Measurements from ENCODE around the gene HSDL1. TPM values are rescaled to one million over a fixed set of nuclear protein-coding genes. Genes with fewer than 3 reads are reported as not detected.

HSDL1 gene
- polyA plus RNA-seq, 1 donor from 2014 or later: 217 TPM

- Histone ChIP-seq H3K9me3 (ENCODE audit: low read length) (no peaks in the 10 kb centered on the region), H3K36me3 (ENCODE audit: insufficient read depth, low read length) (peaks cover 5% of the 10 kb centered on the region), H3K9ac (ENCODE audit: low read length) (no peak overlapping the region), H2AFZ (ENCODE audit: low read depth, low read length) (no peak overlapping the region), H3F3A (ENCODE audit: insufficient read depth, low read length, poor library complexity, severe bottlenecking) (no peaks in the 10 kb centered on the region), H3K4me3 (ENCODE audit: low read length) (no peak overlapping the region), H4K20me1 (ENCODE audit: insufficient read depth) (no peaks in the 10 kb centered on the region), H3K9me2 (ENCODE audit: insufficient read depth, low read length) (no peaks in the 10 kb centered on the region), H3K79me2 (replicated peaks; ENCODE audit: insufficient read depth, low read length) (peaks cover 69% of the 10 kb centered on the region), H3K27me3 (ENCODE audit: insufficient read depth, low read depth, low read length) (no peaks in the 10 kb centered on the region), H3K4me2 (ENCODE audit: low read length) (no peak overlapping the region), H3K27ac (ENCODE audit: low read length) (no peak overlapping the region)
- TF ChIP-seq TAF1 (IDR thresholded peaks at IDR 0.05; ENCODE audit: low read depth) (no peak), EP300 (conservative IDR thresholded peaks at IDR 0.05; ENCODE audit: poor library complexity, severe bottlenecking) (no peak), SMC3 (conservative IDR thresholded peaks at IDR 0.05; ENCODE audit: poor library complexity) (no peak), MXI1 (conservative IDR thresholded peaks at IDR 0.05; ENCODE audit: poor library complexity, severe bottlenecking) (no peak), EZH2 (IDR thresholded peaks at IDR 0.05; ENCODE audit: borderline replicate concordance, insufficient read depth, low read length, poor library complexity, severe bottlenecking) (no peak), POLR2AphosphoS5 (IDR thresholded peaks at IDR 0.05) (no peak), REST (IDR thresholded peaks at IDR 0.05; ENCODE audit: borderline replicate concordance) (no peak), CTCF (IDR thresholded peaks at IDR 0.05; ENCODE audit: poor library complexity, severe bottlenecking) (no peak), RAD21 (conservative IDR thresholded peaks at IDR 0.05) (no peak)
These were observed 3.8 kb downstream of the HSDL1 start for GRCh38 chr16:84141143-84141670.

GRCh38 chr16:84139628-84140258 lies 5.2 kb downstream of the HSDL1 start:
- H3K9ac ChIP-seq (ENCODE audit: low read length): no peak overlapping the region
- no peaks in the 10 kb centered on the region for H4K20me1 ChIP-seq (ENCODE audit: insufficient read depth)
- peaks cover 5% of the 10 kb centered on the region for H3K36me3 ChIP-seq (ENCODE audit: insufficient read depth, low read length)
- no peaks in the 10 kb centered on the region for H3K9me3 ChIP-seq (ENCODE audit: low read length)
- peaks cover 76% of the 10 kb centered on the region for H3K79me2 ChIP-seq (replicated peaks; ENCODE audit: insufficient read depth, low read length)
- H3K27ac ChIP-seq (ENCODE audit: low read length): no peak overlapping the region
- no peak overlapping the region for H3K4me3 ChIP-seq (ENCODE audit: low read length)
- TF ChIP-seq MXI1 (conservative IDR thresholded peaks at IDR 0.05; ENCODE audit: poor library complexity, severe bottlenecking): no peak
- TF ChIP-seq EZH2 (IDR thresholded peaks at IDR 0.05; ENCODE audit: borderline replicate concordance, insufficient read depth, low read length, poor library complexity, severe bottlenecking): no peak
- TF ChIP-seq REST (IDR thresholded peaks at IDR 0.05; ENCODE audit: borderline replicate concordance): no peak
- no peaks in the 10 kb centered on the region for H3K9me2 ChIP-seq (ENCODE audit: insufficient read depth, low read length)
- H2AFZ ChIP-seq (ENCODE audit: low read depth, low read length): no peak overlapping the region
- no peaks in the 10 kb centered on the region for H3F3A ChIP-seq (ENCODE audit: insufficient read depth, low read length, poor library complexity, severe bottlenecking)
- H3K27me3 ChIP-seq (ENCODE audit: insufficient read depth, low read depth, low read length): no peaks in the 10 kb centered on the region
- no peak overlapping the region for H3K4me2 ChIP-seq (ENCODE audit: low read length)
